Right hindlimb (tissue), 1 donor: ENCODE measurements around the gene NDFIP2.

Source experiments
- DNase-seq: peaks from one replicate; pipeline ENCODE4 v3.0.0-alpha.2; 2018

NDFIP2 gene

GRCh38 chr13:79459906-79460305, 21.0 kb upstream of the NDFIP2 start:
- DNase-seq, result no peak

- DNase-seq, result no peak
These were observed 18.1 kb upstream of the NDFIP2 start for GRCh38 chr13:79462895-79463294.

GRCh38 chr13:79463604-79464003, 17.4 kb upstream of the NDFIP2 start:
- DNase-seq, result no peak

GRCh38 chr13:79466872-79467271, 14.1 kb upstream of the NDFIP2 start:
- DNase-seq, result no peak

- no peak for DNase-seq
These were observed 12.6 kb upstream of the NDFIP2 start for GRCh38 chr13:79468402-79468801.

- DNase-seq, result no peak
These were observed 12.1 kb upstream of the NDFIP2 start for GRCh38 chr13:79468819-79469218.

GRCh38 chr13:79469608-79470007, 11.3 kb upstream of the NDFIP2 start:
- no peak for DNase-seq

GRCh38 chr13:79470666-79471065, 10.3 kb upstream of the NDFIP2 start:
- DNase-seq, result no peak

- DNase-seq, result no peak
These were observed 5.4 kb upstream of the NDFIP2 start for GRCh38 chr13:79475569-79475968.

GRCh38 chr13:79477968-79478367, 3.0 kb upstream of the NDFIP2 start:
- DNase-seq, result no peak

GRCh38 chr13:79479882-79480281, 1.1 kb upstream of the NDFIP2 start:
- no peak for DNase-seq

GRCh38 chr13:79481685-79482052, 714 bp downstream of the NDFIP2 start:
- DNase-seq, result peak; percentile 22

- no peak for DNase-seq
These were observed 1.5 kb downstream of the NDFIP2 start for GRCh38 chr13:79482281-79482970.

- DNase-seq, result no peak
These were observed 2.2 kb downstream of the NDFIP2 start for GRCh38 chr13:79483086-79483706.

- peak; percentile 44 for DNase-seq
These were observed 4.3 kb downstream of the NDFIP2 start for GRCh38 chr13:79485014-79485811.

- no peak for DNase-seq
These were observed 5.7 kb downstream of the NDFIP2 start for GRCh38 chr13:79486433-79487188.

GRCh38 chr13:79490326-79490725, 9.4 kb downstream of the NDFIP2 start:
- no peak for DNase-seq

GRCh38 chr13:79490824-79491223, 9.9 kb downstream of the NDFIP2 start:
- no peak for DNase-seq

GRCh38 chr13:79491715-79492114, 10.8 kb downstream of the NDFIP2 start:
- DNase-seq, result no peak

GRCh38 chr13:79492313-79492798, 11.4 kb downstream of the NDFIP2 start:
- no peak for DNase-seq

GRCh38 chr13:79492918-79493594, 12.1 kb downstream of the NDFIP2 start:
- no peak for DNase-seq

GRCh38 chr13:79496188-79496587, 15.2 kb downstream of the NDFIP2 start:
- no peak for DNase-seq
